Endometrium (tissue), 2 donors: ENCODE measurements around the gene LRRC1.
"Not testable (repeated sequence)": the region's sequence is repeated elsewhere in the genome, so short reads cannot be mapped to it uniquely, and the experiment has no call there.

Experiments
- FAIRE-seq: peaks from 2 replicates; lab custom pipeline; 2012; peaks lifted over from hg19 to GRCh38; lab: Jason Lieb, UNC
- donor health status: control.
- donor health status: control.

LRRC1 gene

GRCh38 chr6:53792973-53793317, 1.9 kb upstream of the LRRC1 start:
- FAIRE-seq: no peak

GRCh38 chr6:53793318-53794136, 1.3 kb upstream of the LRRC1 start:
- FAIRE-seq: no peak

GRCh38 chr6:53794137-53794719, 577 bp upstream of the LRRC1 start:
- FAIRE-seq: no peak

- FAIRE-seq: no peak
Observed at GRCh38 chr6:53795340-53795701, 516 bp downstream of the LRRC1 start.

GRCh38 chr6:53795702-53796450, 1.1 kb downstream of the LRRC1 start:
- FAIRE-seq: no peak

GRCh38 chr6:53796451-53796780, 1.6 kb downstream of the LRRC1 start:
- no peak for FAIRE-seq

- no peak for FAIRE-seq
Observed at GRCh38 chr6:53796791-53797190, 2.0 kb downstream of the LRRC1 start.

GRCh38 chr6:53797304-53797703, 2.5 kb downstream of the LRRC1 start:
- FAIRE-seq: no peak

- FAIRE-seq: no peak
Observed at GRCh38 chr6:53799340-53799739, 4.5 kb downstream of the LRRC1 start.

- no peak for FAIRE-seq
Observed at GRCh38 chr6:53801022-53801421, 6.2 kb downstream of the LRRC1 start.

- FAIRE-seq: no peak
Observed at GRCh38 chr6:53802582-53802981, 7.8 kb downstream of the LRRC1 start.

- no peak for FAIRE-seq
Observed at GRCh38 chr6:53803081-53803860, 8.5 kb downstream of the LRRC1 start.

- FAIRE-seq: no peak
Observed at GRCh38 chr6:53805016-53805415, 10.2 kb downstream of the LRRC1 start.

GRCh38 chr6:53805725-53806124, 10.9 kb downstream of the LRRC1 start:
- FAIRE-seq: no peak

GRCh38 chr6:53807606-53808005, 12.8 kb downstream of the LRRC1 start:
- not testable (repeated sequence) for FAIRE-seq

GRCh38 chr6:53808302-53808881, 13.6 kb downstream of the LRRC1 start:
- FAIRE-seq: no peak

GRCh38 chr6:53809691-53810090, 14.9 kb downstream of the LRRC1 start:
- FAIRE-seq: no peak

GRCh38 chr6:53811082-53811481, 16.3 kb downstream of the LRRC1 start:
- no peak for FAIRE-seq

- FAIRE-seq: no peak
Observed at GRCh38 chr6:53811746-53812145, 16.9 kb downstream of the LRRC1 start.

GRCh38 chr6:53813096-53813495, 18.3 kb downstream of the LRRC1 start:
- no peak for FAIRE-seq

- no peak for FAIRE-seq
Observed at GRCh38 chr6:53813801-53814200, 19.0 kb downstream of the LRRC1 start.

GRCh38 chr6:53814353-53814752, 19.5 kb downstream of the LRRC1 start:
- FAIRE-seq: no peak
